ENCODE data around the gene SNCG.
"Not testable (repeated sequence)": the region's sequence is repeated elsewhere in the genome, so short reads cannot be mapped to it uniquely, and the experiment has no call there.

The SNCG gene

DNA sequence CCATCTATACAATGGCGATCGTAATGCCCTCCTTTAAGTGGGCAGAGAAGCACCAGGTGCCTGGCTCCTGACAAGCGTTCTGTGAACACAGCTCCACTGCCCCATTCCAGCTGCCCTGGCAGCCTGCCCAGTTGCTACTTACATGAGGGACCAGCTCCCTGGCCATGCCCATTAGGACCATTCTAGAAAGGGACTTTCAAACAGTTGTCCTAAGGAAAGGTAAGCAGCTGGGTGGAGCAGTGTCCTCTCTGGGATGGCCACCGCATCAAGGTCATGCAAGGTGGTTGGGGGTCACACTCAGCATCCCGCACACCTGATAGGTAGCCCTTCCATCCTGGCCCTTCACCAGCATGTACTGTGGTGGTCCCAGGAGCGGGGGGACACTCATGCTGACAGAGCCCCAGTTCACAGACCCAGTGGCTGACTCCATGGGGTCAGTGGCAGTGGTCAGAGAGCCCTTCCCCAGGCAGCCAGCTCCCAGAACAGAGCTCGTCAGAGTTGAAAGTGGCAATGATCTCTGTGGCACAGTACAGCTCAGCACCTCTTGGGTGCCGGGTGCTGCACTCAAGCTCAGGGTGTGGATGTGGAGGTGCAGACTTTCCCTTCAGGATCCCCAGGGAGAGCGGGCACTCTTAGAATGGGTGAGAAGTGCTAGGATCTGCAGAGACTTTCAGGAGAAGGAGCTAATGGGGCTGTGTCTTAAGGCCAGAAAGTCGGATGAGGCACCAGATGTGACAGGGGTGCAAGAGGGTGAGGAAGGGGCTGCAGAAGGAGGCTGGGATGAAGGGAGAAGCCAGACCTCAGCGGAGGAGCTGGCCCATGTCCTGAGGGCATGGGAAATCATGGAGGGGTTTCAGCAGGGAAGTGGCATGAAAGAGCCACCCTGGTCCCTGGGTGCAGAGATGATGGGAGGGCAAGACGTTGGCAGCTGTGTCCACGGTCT is 11.9 kb upstream of the SNCG start:
- Histone ChIP-seq H2AFZ (ENCODE audit: low read depth) (no peak overlapping the region), H3K4me1 (ENCODE audit: low read depth, poor library complexity, severe bottlenecking) (no peaks in the 10 kb centered on the region), H3K4me3 (IDR thresholded peaks at IDR 0.05; ENCODE audit: insufficient read depth, low read depth, low read length) (no peak overlapping the region), H3K4me2 (no peak overlapping the region), H3K79me2 (ENCODE audit: insufficient read depth, low read depth) (no peaks in the 10 kb centered on the region), H3K27me3 (ENCODE audit: insufficient read depth, low read depth) (no peaks in the 10 kb centered on the region), H4K20me1 (ENCODE audit: insufficient read depth) (no peaks in the 10 kb centered on the region), H3K27ac (no peak overlapping the region), H3K9ac (no peak overlapping the region), H3K36me3 (ENCODE audit: insufficient read depth) (no peaks in the 10 kb centered on the region)
- TF ChIP-seq, protein P1, sequence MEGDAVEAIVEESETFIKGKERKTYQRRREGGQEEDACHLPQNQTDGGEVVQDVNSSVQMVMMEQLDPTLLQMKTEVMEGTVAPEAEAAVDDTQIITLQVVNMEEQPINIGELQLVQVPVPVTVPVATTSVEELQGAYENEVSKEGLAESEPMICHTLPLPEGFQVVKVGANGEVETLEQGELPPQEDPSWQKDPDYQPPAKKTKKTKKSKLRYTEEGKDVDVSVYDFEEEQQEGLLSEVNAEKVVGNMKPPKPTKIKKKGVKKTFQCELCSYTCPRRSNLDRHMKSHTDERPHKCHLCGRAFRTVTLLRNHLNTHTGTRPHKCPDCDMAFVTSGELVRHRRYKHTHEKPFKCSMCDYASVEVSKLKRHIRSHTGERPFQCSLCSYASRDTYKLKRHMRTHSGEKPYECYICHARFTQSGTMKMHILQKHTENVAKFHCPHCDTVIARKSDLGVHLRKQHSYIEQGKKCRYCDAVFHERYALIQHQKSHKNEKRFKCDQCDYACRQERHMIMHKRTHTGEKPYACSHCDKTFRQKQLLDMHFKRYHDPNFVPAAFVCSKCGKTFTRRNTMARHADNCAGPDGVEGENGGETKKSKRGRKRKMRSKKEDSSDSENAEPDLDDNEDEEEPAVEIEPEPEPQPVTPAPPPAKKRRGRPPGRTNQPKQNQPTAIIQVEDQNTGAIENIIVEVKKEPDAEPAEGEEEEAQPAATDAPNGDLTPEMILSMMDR (conservative IDR thresholded peaks at IDR 0.05; ENCODE audit: low read depth, low read length): no peak

DNA sequence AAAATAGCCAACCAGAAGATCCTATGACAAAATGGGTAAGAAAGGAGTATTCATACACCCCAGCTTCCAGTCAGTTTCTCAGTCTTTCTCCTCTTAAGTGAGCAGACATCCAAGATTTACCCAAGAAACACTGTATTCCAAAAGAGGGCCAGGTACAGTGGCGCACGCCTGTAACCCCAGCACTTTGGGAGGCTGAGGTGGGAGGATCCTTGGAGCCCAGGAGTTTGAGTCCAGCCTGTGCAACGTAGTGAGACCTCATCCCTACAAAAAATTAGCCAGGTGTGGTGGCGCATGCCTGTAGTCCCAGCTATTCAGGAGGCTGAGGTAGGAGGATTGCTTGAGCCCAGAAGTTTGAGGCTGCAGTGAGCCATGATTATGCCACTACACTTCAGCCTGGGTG is 10.6 kb upstream of the SNCG start:
- H3K4me2 ChIP-seq; H3K9ac ChIP-seq; H3K27ac ChIP-seq; H2AFZ ChIP-seq (ENCODE audit: low read depth); H3K27me3 ChIP-seq (ENCODE audit: insufficient read depth, low read depth); H3K4me3 ChIP-seq (IDR thresholded peaks at IDR 0.05; ENCODE audit: insufficient read depth, low read depth, low read length); H3K36me3 ChIP-seq (ENCODE audit: insufficient read depth); H4K20me1 ChIP-seq (ENCODE audit: insufficient read depth); H3K4me1 ChIP-seq (ENCODE audit: low read depth, poor library complexity, severe bottlenecking); H3K79me2 ChIP-seq (ENCODE audit: insufficient read depth, low read depth): not testable (repeated sequence)

DNA sequence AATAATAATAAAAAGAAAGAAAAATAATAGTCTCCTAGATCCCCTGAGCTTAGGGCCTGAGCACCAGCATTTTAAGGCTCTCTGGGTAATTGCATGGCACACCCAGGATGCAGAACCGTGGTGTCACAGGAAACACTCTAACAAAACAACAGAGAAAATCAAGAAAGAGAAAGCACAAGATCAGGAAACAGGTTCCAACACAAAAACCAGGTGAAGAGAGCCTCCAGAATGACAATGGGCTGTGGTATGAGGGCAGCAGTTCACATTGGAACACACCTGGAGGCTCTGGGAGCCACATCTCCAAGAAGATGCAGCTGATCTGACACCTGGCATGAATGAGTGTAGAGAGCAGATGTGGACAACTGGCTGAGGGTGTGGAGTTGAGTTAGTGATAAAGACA is 8.1 kb upstream of the SNCG start:
- Histone ChIP-seq H3K4me1 (ENCODE audit: low read depth, poor library complexity, severe bottlenecking) (no peaks in the 10 kb centered on the region), H4K20me1 (ENCODE audit: insufficient read depth) (no peaks in the 10 kb centered on the region), H3K4me2 (no peak overlapping the region), H3K27ac (no peak overlapping the region), H3K36me3 (ENCODE audit: insufficient read depth) (no peaks in the 10 kb centered on the region), H3K9ac (no peak overlapping the region), H3K4me3 (IDR thresholded peaks at IDR 0.05; ENCODE audit: insufficient read depth, low read depth, low read length) (no peak overlapping the region), H2AFZ (ENCODE audit: low read depth) (no peak overlapping the region), H3K79me2 (ENCODE audit: insufficient read depth, low read depth) (no peaks in the 10 kb centered on the region), H3K27me3 (ENCODE audit: insufficient read depth, low read depth) (no peaks in the 10 kb centered on the region)
- TF ChIP-seq, protein P1 (conservative IDR thresholded peaks at IDR 0.05; ENCODE audit: low read depth, low read length): no peak

DNA sequence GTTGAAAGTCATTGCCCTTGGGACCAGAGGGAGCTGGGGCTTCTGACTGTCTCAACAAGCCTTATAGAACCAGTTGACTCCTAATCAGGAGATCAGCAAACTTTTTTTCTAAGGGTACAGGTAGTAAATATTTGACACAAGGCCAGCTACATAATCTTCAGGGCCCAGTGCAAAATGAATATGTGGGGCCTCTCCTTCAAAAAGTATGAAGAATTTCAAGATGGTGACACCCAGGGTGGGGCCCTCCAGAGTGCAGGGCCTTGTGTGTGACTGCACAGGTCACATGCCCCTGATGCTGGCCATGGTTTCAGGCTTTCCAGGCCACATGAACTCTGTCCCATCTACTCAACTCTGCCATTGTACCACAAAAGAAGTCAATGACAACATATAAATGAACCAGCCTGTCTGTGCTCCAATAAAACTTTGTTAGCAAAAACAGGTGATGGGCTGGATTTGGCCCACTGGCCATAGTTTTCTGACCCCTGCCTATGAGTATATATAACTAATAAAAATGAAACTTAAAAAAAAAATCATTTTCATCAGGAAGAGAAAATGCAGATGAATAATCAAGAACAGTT is 7.1 kb upstream of the SNCG start:
- no peak overlapping the region for H3K27ac ChIP-seq
- H2AFZ ChIP-seq (ENCODE audit: low read depth): no peak overlapping the region
- H4K20me1 ChIP-seq (ENCODE audit: insufficient read depth): no peaks in the 10 kb centered on the region
- no peaks in the 10 kb centered on the region for H3K36me3 ChIP-seq (ENCODE audit: insufficient read depth)
- no peak overlapping the region for H3K4me3 ChIP-seq (IDR thresholded peaks at IDR 0.05; ENCODE audit: insufficient read depth, low read depth, low read length)
- H3K4me1 ChIP-seq (ENCODE audit: low read depth, poor library complexity, severe bottlenecking): no peaks in the 10 kb centered on the region
- no peaks in the 10 kb centered on the region for H3K27me3 ChIP-seq (ENCODE audit: insufficient read depth, low read depth)
- no peak overlapping the region for H3K4me2 ChIP-seq
- TF ChIP-seq, protein P1 (conservative IDR thresholded peaks at IDR 0.05; ENCODE audit: low read depth, low read length): no peak
- H3K9ac ChIP-seq: no peak overlapping the region
- no peaks in the 10 kb centered on the region for H3K79me2 ChIP-seq (ENCODE audit: insufficient read depth, low read depth)

DNA sequence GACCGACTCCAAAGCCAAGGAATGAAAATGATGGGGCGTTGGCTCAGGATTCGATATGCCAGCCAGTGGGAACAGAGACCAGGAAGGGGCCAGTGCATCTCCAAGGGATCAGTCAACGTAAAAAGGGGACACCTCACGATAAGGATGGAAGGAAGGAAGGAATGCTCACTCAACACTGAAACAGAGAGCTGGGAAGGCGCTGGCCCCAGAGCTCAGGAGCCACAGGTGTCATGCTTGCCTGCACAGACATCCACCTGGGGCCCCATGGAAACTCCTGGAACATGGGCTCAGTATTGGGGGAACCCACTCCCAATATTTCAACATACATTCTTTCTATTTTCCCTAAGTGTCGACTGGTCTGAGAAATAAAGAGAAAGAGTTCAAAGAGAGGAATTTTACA is 6.3 kb upstream of the SNCG start:
- no peak overlapping the region for H2AFZ ChIP-seq (ENCODE audit: low read depth)
- H3K27me3 ChIP-seq (ENCODE audit: insufficient read depth, low read depth): no peaks in the 10 kb centered on the region
- TF ChIP-seq, protein P1 (conservative IDR thresholded peaks at IDR 0.05; ENCODE audit: low read depth, low read length): no peak
- H3K4me3 ChIP-seq (IDR thresholded peaks at IDR 0.05; ENCODE audit: insufficient read depth, low read depth, low read length): no peak overlapping the region
- H3K4me2 ChIP-seq: no peak overlapping the region
- no peaks in the 10 kb centered on the region for H3K36me3 ChIP-seq (ENCODE audit: insufficient read depth)
- H4K20me1 ChIP-seq (ENCODE audit: insufficient read depth): no peaks in the 10 kb centered on the region
- no peaks in the 10 kb centered on the region for H3K79me2 ChIP-seq (ENCODE audit: insufficient read depth, low read depth)
- H3K27ac ChIP-seq: no peak overlapping the region
- H3K9ac ChIP-seq: no peak overlapping the region
- no peaks in the 10 kb centered on the region for H3K4me1 ChIP-seq (ENCODE audit: low read depth, poor library complexity, severe bottlenecking)

DNA sequence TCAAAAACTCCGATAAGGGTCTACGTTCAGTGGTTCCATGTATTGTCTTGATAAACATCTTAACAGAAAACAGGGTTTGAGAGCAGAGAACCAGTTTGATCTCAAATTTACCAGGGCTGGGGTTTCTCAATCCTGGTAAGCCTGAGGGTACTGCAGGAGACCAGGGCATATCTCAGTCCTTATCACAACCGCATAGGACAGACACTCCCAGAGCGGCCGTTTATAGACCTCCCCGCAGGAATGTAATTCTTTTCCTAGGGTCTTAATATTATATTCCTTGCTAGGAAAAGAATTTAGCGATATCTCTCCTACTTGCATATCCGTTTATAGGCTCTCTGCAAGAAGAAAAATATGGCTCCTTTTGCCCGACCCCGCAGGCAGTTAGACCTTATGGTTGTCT is 5.7 kb upstream of the SNCG start:
- not testable (repeated sequence) for H3K4me1 ChIP-seq (ENCODE audit: low read depth, poor library complexity, severe bottlenecking); H3K4me2 ChIP-seq; H3K4me3 ChIP-seq (IDR thresholded peaks at IDR 0.05; ENCODE audit: insufficient read depth, low read depth, low read length); H3K79me2 ChIP-seq (ENCODE audit: insufficient read depth, low read depth); H4K20me1 ChIP-seq (ENCODE audit: insufficient read depth); H2AFZ ChIP-seq (ENCODE audit: low read depth); H3K27me3 ChIP-seq (ENCODE audit: insufficient read depth, low read depth); H3K36me3 ChIP-seq (ENCODE audit: insufficient read depth); H3K9ac ChIP-seq; H3K27ac ChIP-seq
